Activated CD4-positive, CD25-positive, alpha-beta regulatory T cell (primary cell): Measurements from ENCODE around the gene MYOCD.

Source experiments
- DNase-seq, 4 experiments: peaks; one replicate each; lab custom pipeline; 2025; lab: John Stamatoyannopoulos, UW

The MYOCD gene

DNA sequence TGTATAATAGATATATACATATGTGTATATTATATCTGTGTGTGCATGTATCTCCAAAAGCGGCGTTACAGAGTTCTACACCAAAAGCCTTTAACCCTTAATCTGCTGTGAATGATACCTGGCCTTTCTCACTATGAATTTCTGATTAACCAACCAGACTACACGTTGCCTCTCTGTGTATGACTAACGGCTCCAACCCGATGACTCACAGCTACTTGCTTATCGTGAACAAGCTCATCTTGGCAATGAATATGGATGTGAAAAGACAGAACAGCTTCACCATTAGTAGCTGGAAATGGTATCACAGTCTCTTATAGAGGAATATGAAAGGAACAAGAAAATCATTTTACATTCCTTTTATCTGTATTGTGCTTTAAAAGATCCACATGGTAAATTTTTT, 99.9 kb downstream of the MYOCD start:
- no peak for DNase-seq

DNA sequence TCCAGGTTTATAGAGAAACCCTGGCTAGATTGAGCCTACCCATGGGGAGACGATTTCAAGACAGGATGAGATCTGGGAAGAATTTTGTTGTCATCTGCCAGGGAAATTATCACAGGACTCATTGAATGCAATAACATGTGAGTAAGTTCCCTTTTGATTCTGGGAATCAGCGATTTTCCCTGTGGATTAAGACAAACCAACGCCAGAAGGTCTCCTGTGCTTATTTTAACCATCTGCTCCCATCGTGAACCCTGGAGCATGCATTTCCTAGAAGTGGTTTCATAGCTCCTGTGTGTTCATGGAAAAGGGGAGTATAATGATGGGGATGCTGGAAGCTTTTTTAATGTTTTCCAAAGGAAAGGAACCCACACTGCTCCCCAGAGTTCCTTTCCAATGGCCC, 102.6 kb downstream of the MYOCD start:
- DNase-seq: no peak

DNA sequence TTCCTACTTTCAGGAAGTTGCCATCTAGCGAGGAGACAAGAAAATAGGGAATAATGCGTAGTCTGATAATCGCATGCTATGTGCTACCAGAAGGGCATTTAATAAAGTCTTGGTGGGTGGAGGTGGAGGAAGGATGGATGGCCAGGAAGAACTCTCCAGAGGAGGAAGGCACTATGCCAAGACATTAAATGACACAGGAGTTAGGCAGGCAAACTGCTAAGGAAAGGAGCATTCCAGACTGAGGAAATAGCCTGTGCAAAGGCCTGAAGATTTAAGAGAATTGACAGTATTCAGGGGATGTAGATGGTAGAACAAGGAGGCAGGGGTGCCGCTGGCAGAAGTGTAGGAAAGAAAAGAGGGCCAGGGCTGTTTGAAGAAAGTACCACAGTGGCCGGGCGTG, 104.3 kb downstream of the MYOCD start:
- no peak for DNase-seq

DNA sequence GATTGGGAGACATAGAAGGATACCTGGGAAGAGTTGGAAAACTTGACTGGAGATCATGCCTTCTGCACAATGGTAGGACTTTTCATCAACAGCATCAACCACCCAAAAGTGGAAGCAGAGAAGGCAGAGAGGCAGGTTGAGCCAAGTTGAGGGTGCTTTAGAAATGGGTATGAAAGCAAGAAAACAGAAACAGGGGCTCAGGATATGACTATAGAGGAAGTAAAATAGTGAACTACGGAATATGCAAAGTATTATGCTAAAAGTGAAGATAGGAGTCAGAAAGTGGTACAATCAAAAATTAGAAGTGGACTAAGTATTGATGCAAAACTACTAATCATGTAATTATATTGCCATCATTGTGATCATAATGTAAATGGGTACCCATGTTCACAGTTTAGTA, 107.5 kb downstream of the MYOCD start:
- no peak for DNase-seq

DNA sequence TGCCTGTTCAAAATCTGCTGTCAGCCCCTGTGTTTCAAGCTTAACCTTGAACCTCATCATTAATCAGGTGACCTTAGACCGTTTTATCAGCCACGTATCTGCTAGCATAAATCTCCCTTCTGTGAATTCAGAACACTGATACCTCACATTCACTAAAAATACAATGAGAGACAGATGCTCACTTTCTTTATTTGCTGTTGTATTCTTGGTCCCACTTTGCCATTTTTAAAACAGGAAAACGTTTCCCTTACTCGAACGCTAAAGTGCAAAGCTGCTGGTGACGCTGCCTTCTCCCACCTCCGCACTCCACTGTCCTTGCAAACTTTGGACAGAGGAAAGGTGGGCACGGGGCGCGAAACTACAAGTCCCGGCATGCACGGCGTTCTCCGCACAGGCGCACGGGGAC, 123.4 kb downstream of the MYOCD start:
- no peak for DNase-seq

DNA sequence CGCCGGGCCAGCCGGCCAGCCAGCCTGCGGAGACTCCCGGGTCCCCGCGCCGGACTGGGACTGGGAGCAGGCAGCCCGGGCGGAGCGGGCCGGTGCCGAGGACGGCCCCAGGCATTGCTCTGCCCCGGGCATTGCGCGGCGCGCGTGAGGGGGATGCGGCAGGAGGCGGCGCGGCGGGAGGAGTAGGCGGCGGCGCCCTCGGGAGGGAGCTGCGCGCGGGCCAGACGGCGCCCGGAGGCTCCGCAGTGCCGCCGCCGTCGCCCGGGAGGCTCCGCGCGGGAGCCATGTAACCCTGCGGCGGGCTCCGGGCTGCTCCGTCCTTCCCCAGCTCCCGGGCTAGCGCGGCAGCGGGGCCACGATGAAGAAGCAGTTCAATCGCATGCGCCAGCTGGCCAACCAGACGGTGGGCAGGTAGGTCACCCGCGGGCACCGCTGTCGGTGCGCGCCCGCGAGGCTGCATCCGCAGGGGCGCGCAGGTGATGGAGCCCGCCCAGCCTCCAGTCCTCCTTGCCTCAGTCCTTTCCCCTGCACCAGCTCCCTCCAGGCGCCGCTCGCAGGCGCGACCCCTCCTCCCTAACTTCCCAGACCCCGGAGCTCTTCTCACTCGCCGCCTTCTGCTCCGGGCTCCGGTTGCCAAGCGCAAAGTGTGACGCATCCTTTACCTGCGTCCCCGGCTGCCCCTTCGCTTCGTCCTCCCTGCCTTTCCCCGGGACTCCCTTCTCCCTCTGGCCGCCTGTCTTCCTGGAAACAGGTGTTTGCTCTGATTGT, 124.0 kb downstream of the MYOCD start, which contains the start of gene ARHGAP44:
ARHGAP44 (plus strand) TSS at position 18 of the 768 bp plus-strand sequence; CDS start at position 359, 341 bp downstream.
- no peak for DNase-seq

DNA sequence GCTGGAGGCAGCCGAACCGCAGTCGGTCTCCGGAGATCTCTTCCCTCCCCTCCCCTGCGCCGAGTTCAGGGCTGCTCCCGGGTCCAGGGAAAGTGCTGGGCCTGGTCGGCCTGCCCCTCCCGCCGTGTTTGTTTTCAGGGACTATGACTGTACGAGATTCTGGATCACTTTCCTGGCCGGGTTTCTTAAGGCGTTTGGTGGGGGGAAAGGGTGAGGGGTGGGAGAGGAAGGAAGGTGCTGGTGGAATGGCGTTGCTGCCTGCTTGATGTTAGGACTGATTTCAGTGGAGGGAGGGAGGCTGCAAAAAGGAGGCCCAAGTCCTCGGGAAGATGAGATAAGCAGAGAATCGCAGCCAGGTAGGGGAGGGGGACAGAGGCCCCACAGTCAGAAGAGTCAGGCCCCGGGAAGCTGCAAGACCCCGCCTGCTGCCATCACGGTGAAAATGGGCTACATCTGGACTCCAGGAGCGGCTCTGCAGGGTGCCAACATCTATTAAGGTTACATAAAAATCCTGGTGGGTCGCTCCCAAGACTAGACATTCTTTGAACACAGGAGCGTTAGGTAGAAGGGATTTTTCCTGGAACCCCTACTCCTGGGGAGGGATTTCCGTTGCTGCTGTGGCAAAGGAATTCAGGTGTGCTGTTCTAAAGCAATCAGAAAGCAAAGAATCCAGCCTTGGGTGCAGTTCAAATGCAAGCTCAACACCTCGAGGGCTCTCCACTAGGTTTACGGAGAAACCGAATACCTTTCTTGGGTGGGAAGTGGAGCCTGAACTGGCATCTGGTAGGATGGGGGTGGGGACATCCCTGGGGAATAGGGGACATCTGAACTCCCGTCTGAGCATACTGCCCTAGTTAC, 124.8 kb downstream of the MYOCD start:
- DNase-seq: no peak

DNA sequence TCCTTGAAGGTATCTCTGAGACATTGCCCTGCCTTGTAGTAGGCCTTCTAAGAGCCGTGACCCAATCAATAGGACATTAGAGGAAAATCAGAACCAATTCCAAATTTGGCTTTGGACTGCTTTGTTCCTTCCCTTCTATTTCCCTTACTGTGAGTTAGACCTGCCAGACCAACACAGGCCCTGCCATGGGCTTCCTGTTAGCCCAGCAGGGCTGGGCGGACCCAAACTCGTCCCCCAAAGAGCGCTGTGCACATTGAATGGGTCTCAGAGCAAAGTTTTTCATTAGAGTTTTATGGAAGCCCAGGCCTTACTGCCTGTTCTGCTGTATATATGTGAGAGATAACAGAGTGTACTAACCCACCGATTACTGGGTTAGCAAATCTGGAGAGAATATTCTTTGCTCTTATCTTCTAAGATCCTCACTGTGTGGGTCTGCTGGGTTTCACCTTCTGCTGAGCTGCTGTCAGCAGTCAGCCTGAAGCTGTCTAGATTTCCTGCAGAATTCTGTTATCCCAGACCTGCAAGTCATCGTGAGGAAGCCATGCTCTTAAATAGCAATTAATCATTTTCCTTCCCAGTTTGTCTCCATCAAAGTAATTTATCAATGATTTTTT, 129.3 kb downstream of the MYOCD start:
- no peak for DNase-seq

DNA sequence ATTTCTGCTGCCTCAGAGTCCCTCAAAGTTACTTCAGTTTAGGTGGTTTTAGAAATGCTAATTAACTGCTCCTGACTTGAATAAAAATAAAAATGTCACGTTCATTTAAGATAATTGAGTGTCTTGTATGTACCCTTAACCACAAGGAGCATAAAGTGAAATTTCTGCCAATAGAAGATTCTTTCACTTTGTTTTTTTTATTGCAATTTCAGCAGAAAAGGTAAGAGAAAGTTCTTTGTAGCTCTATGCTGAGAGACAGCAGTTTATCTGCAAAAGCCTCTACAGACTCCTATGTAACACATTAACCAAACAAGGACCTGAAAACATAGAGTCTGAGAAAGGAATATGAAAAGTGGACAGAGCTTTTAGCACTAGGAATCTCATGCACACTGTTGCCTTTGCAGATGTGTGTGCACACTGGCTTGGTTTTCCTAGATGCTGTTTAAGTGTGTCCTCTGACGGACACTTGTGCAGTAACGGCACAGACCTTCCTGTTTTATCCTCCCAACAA, 135.2 kb downstream of the MYOCD start:
- DNase-seq: no peak

DNA sequence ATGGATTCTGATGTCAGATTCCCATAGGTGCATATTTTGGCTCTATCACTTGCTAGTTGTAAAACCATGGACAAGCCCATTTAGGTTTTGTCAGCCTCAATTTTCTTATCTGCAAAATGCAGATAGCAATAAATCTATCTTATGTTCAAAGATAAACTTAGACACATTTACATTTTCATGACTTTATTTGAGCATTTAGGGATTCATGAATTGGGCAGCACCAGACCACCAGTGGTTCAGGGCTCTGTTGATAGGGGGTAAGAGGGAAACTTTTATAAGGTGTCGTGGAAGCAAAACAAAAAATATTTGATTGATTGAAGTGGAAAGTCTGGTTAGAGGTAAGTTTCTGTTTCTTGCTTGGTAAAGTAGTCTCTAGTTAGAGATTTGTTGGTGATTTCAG, 140.9 kb downstream of the MYOCD start:
- no peak for DNase-seq

DNA sequence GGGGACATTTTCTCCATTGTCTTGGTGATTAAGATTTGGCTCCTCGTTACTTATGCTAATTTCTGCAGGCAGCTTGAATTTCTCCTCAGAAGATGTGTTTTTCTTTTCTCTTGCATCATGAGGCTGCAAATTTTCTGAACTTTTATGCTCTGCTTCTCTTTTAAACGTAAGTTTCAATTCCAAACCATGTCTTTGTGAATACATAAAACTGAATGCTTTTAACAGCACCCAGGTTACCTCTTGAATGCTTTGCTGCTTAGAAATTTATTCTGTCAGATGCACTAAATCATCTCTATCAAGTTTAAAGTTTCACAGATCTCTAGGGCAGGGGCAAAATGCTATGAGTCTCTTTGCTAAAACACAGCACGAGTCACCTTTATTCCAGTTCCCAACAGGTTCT, 143.0 kb downstream of the MYOCD start:
- DNase-seq: no peak

DNA sequence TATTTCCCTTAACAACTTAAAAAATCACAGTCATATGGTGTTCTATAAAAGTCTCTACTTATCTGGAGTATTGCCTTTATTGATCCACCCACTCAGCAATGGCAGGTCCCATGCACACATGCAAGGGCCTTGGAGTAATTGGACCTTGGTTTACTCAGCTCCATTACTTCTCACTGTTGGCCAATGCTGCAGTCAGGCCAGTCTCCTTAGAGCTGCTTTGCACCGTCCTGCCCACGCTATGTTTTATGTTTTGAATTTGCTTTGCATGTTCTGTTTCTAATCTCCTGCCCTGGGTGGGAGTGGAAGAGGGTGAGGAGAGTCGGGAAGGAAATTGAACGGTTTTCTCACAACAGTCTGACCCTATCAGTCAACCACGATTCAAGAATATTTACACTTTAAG, 147.2 kb downstream of the MYOCD start:
- DNase-seq: no peak

DNA sequence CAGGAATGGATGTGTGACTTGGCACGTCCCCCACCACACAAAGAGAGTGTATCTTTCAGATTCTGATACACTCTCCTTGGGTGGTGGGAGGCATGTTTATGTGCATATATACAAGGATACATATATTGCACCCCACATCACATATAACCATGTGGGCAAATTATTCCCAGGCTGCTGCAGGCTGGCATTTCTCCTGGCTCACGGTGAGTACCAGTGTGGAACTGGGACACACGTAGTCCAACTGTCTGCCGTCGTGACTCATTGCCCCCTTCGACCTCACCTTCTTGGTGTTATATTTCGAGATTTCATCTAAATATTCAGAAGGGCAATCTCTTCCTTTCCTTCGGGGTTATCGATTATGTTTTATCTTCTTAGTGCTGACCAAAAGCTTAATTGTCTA, 148.0 kb downstream of the MYOCD start:
- no peak for DNase-seq

DNA sequence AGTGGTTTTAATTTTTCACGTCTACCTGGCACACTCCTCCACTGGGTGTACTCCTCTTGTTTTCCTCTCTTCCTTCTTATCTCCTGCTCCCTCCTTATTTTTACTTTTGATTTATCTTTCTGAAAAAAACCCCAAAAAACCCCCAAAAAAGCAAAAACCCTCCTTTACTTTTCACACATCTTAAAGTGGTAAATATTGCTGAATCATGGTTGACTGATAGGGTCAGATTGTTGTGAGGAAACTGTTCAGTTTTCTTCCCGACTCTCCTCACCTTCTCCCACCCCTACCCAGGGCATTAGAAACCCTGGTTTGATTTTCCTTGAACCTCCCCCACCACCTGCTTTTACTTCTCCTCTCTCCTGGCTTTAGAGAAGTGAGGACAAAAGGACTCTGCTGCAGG, 149.0 kb downstream of the MYOCD start:
- DNase-seq: no peak

DNA sequence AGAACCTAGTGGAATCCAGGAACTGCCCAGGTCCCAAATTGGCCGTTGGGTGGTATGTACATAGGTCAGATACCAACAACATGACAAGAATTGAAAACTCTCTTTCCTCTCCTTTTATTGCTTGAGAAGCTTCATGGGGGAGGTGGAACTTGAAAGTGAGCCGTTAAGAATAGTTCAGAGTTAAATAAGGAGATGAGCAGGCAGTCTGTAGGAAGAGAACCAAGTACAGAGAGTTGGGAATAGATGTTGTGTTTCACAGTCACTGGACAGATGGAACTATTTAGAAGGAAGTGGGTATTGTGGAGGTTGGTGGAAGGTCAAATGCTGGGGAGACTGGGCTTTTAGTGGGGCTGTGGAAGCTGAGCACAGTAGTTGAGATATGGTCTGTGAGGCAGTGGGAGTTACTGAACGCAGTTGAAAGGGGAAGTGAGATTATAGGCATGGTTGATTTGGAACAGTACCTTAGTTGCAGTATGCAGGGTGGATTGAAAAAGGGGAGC, 150.0 kb downstream of the MYOCD start:
- no peak for DNase-seq
